OCI-LY7 (cell line): ENCODE measurements around the gene NMRK2.

Source experiments
- CTCF ChIP-seq: fragments of 200-600 bp; sonication (generic); conservative IDR thresholded peaks from 2 replicates; pipeline ENCODE4 v1.5.1; 2014; ENCODE audit warnings: mild to moderate bottlenecking, antibody characterized with exemption, low read length, moderate library complexity, mixed read lengths
- EZH2phosphoT487 ChIP-seq: fragments of 200-600 bp; sonication (generic); IDR thresholded peaks from 2 replicates; pipeline ENCODE4 v1.6.1; 2018; ENCODE audit warnings: low read depth, borderline replicate concordance, mild to moderate bottlenecking, mixed run types, antibody characterized with exemption, low read length, moderate library complexity, mixed read lengths

- TF ChIP-seq CTCF (no peak), EZH2phosphoT487 (no peak)
Measured at GRCh38 chr19:3977242-3978143, 44.6 kb downstream of the NMRK2 start.
